HEK293 (cell line): ENCODE results near the gene AGAP1.

Experiments
- CTCF ChIA-PET: fragments of 350-600 bp; formaldehyde crosslinking; extraction: SDS; loops from one replicate; lab custom pipeline; 2021; ENCODE audit warnings: antibody characterized with exemption; lab: Yijun Ruan, JAX
- POLR2A ChIA-PET: fragments of 300-600 bp; formaldehyde crosslinking; extraction: SDS; loops from one replicate; lab custom pipeline; 2020; ENCODE audit warnings: antibody characterized with exemption, inconsistent platforms; lab: Yijun Ruan, JAX
- H3K27ac ChIP-seq: fragments of 200-500 bp; sonication (Bioruptor generic); 2 replicates; pipeline ENCODE4 v1.5.1; 2014; ENCODE audit warnings: low read depth, low read length, control low read depth, inconsistent platforms; ENCODE audit errors: extremely low read depth
- H3K36me3 ChIP-seq, 2 experiments: fragments of 200-500 bp in 1 of 2; sonication (Bioruptor generic) in 1 of 2; 1 replicate in 1 of 2; 2 replicates in 1 of 2; pipeline ENCODE4 v1.5.1; 2014 to 2017; ENCODE audit warnings: inconsistent platforms in 2 of 2, low read length in 2 of 2; ENCODE audit not compliant: control insufficient read depth in 2 of 2, insufficient read depth in 1 of 2
- H3K4me1 ChIP-seq: fragments of 200-500 bp; sonication (Bioruptor generic); 2 replicates; pipeline ENCODE4 v1.5.1; 2014; ENCODE audit warnings: mild to moderate bottlenecking, low read length, inconsistent platforms; ENCODE audit not compliant: control insufficient read depth, insufficient read depth
- H3K4me3 ChIP-seq: 2 replicates; pipeline ENCODE4 v1.5.1; 2011; ENCODE audit warnings: low read depth, mild to moderate bottlenecking, control low read depth, low read length, moderate library complexity
- H3K9me3 ChIP-seq: fragments of 200-500 bp; sonication (Bioruptor generic); 2 replicates; pipeline ENCODE4 v1.5.1; 2014; ENCODE audit warnings: low read depth, low read length, inconsistent platforms; ENCODE audit not compliant: control insufficient read depth, insufficient read depth
- BCL11B ChIP-seq: fragments of 450-650 bp; formaldehyde crosslinking; IDR thresholded peaks from 2 replicates; pipeline ENCODE4 v1.5.1; 2016; ENCODE audit warnings: low read depth, missing biosample characterization, missing genetic modification characterization
- FEZF1 ChIP-seq: fragments of 450-650 bp; formaldehyde crosslinking; IDR thresholded peaks from 2 replicates; pipeline ENCODE4 v1.5.1; 2016; ENCODE audit warnings: missing biosample characterization, missing genetic modification characterization
- GLIS1 ChIP-seq: fragments of 450-650 bp; formaldehyde crosslinking; IDR thresholded peaks from 2 replicates; pipeline ENCODE4 v1.5.1; 2016; ENCODE audit warnings: missing biosample characterization, missing genetic modification characterization
- KLF10 ChIP-seq: fragments of 450-650 bp; IDR thresholded peaks from 2 replicates; pipeline ENCODE4 v1.5.1; 2018; ENCODE audit warnings: missing biosample characterization, mild to moderate bottlenecking, missing genetic modification characterization
- SP3 ChIP-seq: fragments of 450-650 bp; formaldehyde crosslinking; IDR thresholded peaks from 2 replicates; pipeline ENCODE4 v1.5.1; 2016; ENCODE audit warnings: missing biosample characterization, missing genetic modification characterization
- SP7 ChIP-seq: fragments of 450-650 bp; formaldehyde crosslinking; IDR thresholded peaks from 2 replicates; pipeline ENCODE4 v1.5.1; 2016; ENCODE audit warnings: missing biosample characterization, missing genetic modification characterization
- YY1 ChIP-seq: fragments of 450-650 bp; formaldehyde crosslinking; IDR thresholded peaks from 2 replicates; pipeline ENCODE4 v1.5.1; 2018; ENCODE audit warnings: missing biosample characterization, missing genetic modification characterization
- YY2 ChIP-seq: fragments of 450-650 bp; formaldehyde crosslinking; IDR thresholded peaks from 2 replicates; pipeline ENCODE4 v1.5.1; 2016; ENCODE audit warnings: missing biosample characterization, missing genetic modification characterization
- ZBTB21 ChIP-seq: fragments of 450-650 bp; formaldehyde crosslinking; IDR thresholded peaks from 2 replicates; pipeline ENCODE4 v1.5.1; 2017; ENCODE audit warnings: missing biosample characterization, missing genetic modification characterization
- ZBTB6 ChIP-seq: fragments of 450-650 bp; formaldehyde crosslinking; IDR thresholded peaks from 2 replicates; pipeline ENCODE4 v1.5.1; 2017; ENCODE audit warnings: missing biosample characterization, missing genetic modification characterization
- ZFP3 ChIP-seq: fragments of 450-650 bp; formaldehyde crosslinking; IDR thresholded peaks from 2 replicates; pipeline ENCODE4 v1.5.1; 2016; ENCODE audit warnings: low read depth, missing biosample characterization, missing genetic modification characterization
- ZIC2 ChIP-seq: fragments of 450-650 bp; formaldehyde crosslinking; IDR thresholded peaks from 2 replicates; pipeline ENCODE4 v1.5.1; 2016; ENCODE audit warnings: missing biosample characterization, missing genetic modification characterization
- ZNF114 ChIP-seq: fragments of 450-650 bp; formaldehyde crosslinking; IDR thresholded peaks from 2 replicates; pipeline ENCODE4 v1.5.0; 2017; ENCODE audit warnings: missing biosample characterization, missing genetic modification characterization
- ZNF174 ChIP-seq: fragments of 450-650 bp; formaldehyde crosslinking; IDR thresholded peaks from 2 replicates; pipeline ENCODE4 v1.5.0; 2017; ENCODE audit warnings: missing biosample characterization, mild to moderate bottlenecking, missing genetic modification characterization
- ZNF311 ChIP-seq: fragments of 450-650 bp; formaldehyde crosslinking; IDR thresholded peaks from 2 replicates; pipeline ENCODE4 v1.5.1; 2017; ENCODE audit warnings: missing biosample characterization, missing genetic modification characterization, borderline replicate concordance
- ZNF362 ChIP-seq: fragments of 450-650 bp; formaldehyde crosslinking; IDR thresholded peaks from 2 replicates; pipeline ENCODE4 v1.5.1; 2016; ENCODE audit warnings: missing biosample characterization, missing genetic modification characterization
- ZNF366 ChIP-seq: fragments of 450-650 bp; formaldehyde crosslinking; conservative IDR thresholded peaks from 2 replicates; pipeline ENCODE4 v1.5.1; 2016; ENCODE audit warnings: missing biosample characterization, missing genetic modification characterization
- ZNF391 ChIP-seq: fragments of 450-650 bp; formaldehyde crosslinking; IDR thresholded peaks from 2 replicates; pipeline ENCODE4 v1.5.1; 2016; ENCODE audit warnings: low read depth, missing biosample characterization, missing genetic modification characterization, borderline replicate concordance
- ZNF423 ChIP-seq: fragments of 450-650 bp; formaldehyde crosslinking; IDR thresholded peaks from 2 replicates; pipeline ENCODE4 v1.5.1; 2016; ENCODE audit warnings: missing biosample characterization, missing genetic modification characterization
- ZNF514 ChIP-seq: fragments of 450-650 bp; formaldehyde crosslinking; IDR thresholded peaks from 2 replicates; pipeline ENCODE4 v1.5.1; 2016; ENCODE audit warnings: missing biosample characterization, missing genetic modification characterization
- ZNF529 ChIP-seq: fragments of 450-650 bp; formaldehyde crosslinking; IDR thresholded peaks from 2 replicates; pipeline ENCODE4 v1.5.1; 2017; ENCODE audit warnings: missing genetic modification characterization, missing biosample characterization; ENCODE audit not compliant: insufficient replicate concordance
- ZNF549 ChIP-seq: fragments of 450-650 bp; IDR thresholded peaks from 2 replicates; pipeline ENCODE4 v1.5.1; 2018; ENCODE audit warnings: missing biosample characterization, missing genetic modification characterization, mild to moderate bottlenecking, inconsistent platforms, moderate library complexity
- ZNF580 ChIP-seq: fragments of 450-650 bp; formaldehyde crosslinking; IDR thresholded peaks from 2 replicates; pipeline ENCODE4 v1.5.1; 2016; ENCODE audit warnings: missing biosample characterization, missing genetic modification characterization
- ZNF621 ChIP-seq: fragments of 450-650 bp; formaldehyde crosslinking; IDR thresholded peaks from 2 replicates; pipeline ENCODE4 v1.5.1; 2017; ENCODE audit warnings: missing biosample characterization, missing genetic modification characterization
- ZNF791 ChIP-seq: fragments of 450-650 bp; formaldehyde crosslinking; IDR thresholded peaks from 2 replicates; pipeline ENCODE4 v1.5.1; 2016; ENCODE audit warnings: missing biosample characterization, missing genetic modification characterization
- ZNF837 ChIP-seq: fragments of 450-650 bp; formaldehyde crosslinking; IDR thresholded peaks from 2 replicates; pipeline ENCODE4 v1.5.1; 2016; ENCODE audit warnings: missing biosample characterization, missing genetic modification characterization
- ZSCAN30 ChIP-seq: fragments of 450-650 bp; IDR thresholded peaks from 2 replicates; pipeline ENCODE4 v1.5.1; 2018; ENCODE audit warnings: missing biosample characterization, mild to moderate bottlenecking, missing genetic modification characterization, moderate library complexity

Gene AGAP1

GRCh38 chr2:236128321-236128720 lies 634.5 kb downstream of the AGAP1 start:
- no peaks in the 10 kb centered on the region for H3K4me1 ChIP-seq
- H3K4me3 ChIP-seq, result no peak overlapping the region
- H3K36me3 ChIP-seq, result peaks cover 0 to 10% of the 10 kb centered on the region in 2 experiments; a peak in 1 of 3 replicates
- no peaks in the 10 kb centered on the region for H3K9me3 ChIP-seq
- TF ChIP-seq FEZF1 (tag by site-specific recombination), result no peak
- no peak for TF ChIP-seq ZNF837 (tag by site-specific recombination)
- TF ChIP-seq ZNF391 (tag by site-specific recombination), result no peak
- no peak for TF ChIP-seq ZNF362 (tag by site-specific recombination)
- no peak for TF ChIP-seq SP3 (tag by site-specific recombination)
- no peak for TF ChIP-seq ZNF114
- no peak for TF ChIP-seq SP7 (tag by site-specific recombination)
- TF ChIP-seq GLIS1 (tag by site-specific recombination), result no peak
- no peak for TF ChIP-seq ZIC2
- no peak for TF ChIP-seq ZNF621
- no peak for TF ChIP-seq ZNF311
- no peak for TF ChIP-seq ZNF423 (tag by site-specific recombination)
- TF ChIP-seq ZBTB21 (tag by site-specific recombination), result no peak
- no peak for TF ChIP-seq ZFP3 (tag by site-specific recombination)
- no peak for TF ChIP-seq YY2 (tag by site-specific recombination)
- TF ChIP-seq ZNF580 (tag by site-specific recombination), result no peak
- no peak for TF ChIP-seq ZNF366 (tag by site-specific recombination)
- no peak for TF ChIP-seq YY1
- no peak overlapping the region for H3K27ac ChIP-seq
- ChIA-PET POLR2A (no interaction called here), CTCF (no interaction called here)

GRCh38 chr2:236129935-236130334 lies 636.1 kb downstream of the AGAP1 start:
- Histone ChIP-seq H3K4me3 (no peak overlapping the region), H3K4me1 (no peaks in the 10 kb centered on the region), H3K36me3 (no peaks in the 10 kb centered on the region), H3K27ac (no peak overlapping the region), H3K9me3 (no peaks in the 10 kb centered on the region)
- no peak for TF ChIP-seq ZNF514 (tag by site-specific recombination)
- TF ChIP-seq BCL11B (tag by site-specific recombination), result no peak
- TF ChIP-seq ZNF549 (tag by site-specific recombination), result no peak
- TF ChIP-seq ZBTB6 (tag by site-specific recombination), result no peak
- TF ChIP-seq KLF10 (tag by site-specific recombination), result no peak
- no peak for TF ChIP-seq ZSCAN30 (tag by site-specific recombination)
- TF ChIP-seq ZNF791 (tag by site-specific recombination), result no peak
- TF ChIP-seq ZNF174, result no peak
- TF ChIP-seq ZNF529, result no peak
- CTCF ChIA-PET, result no interaction called here
- POLR2A ChIA-PET, result no interaction called here
